ENCODE measurements around the gene LRRC71.
A peak's percentile ranks its signal among the peaks of the same experiment; 100 is the strongest.

Gene LRRC71

DNA sequence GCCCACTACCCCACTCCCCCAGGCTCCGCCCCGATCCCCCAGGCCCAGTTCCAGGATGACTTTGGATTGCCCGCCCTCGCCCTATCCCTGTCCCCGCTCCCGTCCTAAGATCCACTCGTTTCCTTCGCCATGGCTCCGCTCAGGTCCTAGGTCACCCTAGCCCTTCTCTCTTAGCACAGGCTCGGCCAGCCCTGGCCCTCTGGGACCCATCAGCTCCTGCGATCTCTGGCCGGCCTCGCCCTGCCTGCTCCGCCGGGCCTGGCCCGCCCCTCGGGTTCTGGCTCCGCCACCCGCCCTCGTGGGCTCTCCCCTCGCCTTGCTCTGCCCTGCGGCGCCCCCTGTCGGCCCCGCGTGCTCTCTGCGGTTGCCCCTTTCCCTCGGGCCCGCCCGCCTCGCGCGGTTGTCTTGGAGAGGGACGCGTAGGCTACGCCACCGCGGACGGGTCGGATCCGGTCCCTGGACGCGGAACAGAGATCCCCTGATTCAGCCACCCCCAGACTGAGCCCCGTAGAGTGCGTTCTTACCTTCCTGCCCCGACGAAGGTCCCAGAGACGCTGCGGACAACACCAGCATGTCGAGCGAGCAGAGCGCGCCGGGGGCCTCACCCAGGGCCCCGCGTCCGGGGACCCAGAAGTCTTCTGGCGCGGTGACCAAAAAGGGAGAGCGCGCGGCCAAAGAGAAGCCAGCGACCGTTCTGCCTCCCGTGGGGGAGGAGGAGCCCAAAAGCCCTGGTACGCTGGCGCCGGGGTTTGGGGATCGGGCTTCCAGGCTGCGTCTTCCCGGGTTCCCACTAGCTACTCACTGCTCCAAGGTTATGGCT is at the start of gene LRRC71:
LRRC71 (plus strand) TSS at position 400 of the 820 bp plus-strand sequence; CDS start at position 572, 172 bp downstream.
- DNase-seq = peak; percentile 43

DNA sequence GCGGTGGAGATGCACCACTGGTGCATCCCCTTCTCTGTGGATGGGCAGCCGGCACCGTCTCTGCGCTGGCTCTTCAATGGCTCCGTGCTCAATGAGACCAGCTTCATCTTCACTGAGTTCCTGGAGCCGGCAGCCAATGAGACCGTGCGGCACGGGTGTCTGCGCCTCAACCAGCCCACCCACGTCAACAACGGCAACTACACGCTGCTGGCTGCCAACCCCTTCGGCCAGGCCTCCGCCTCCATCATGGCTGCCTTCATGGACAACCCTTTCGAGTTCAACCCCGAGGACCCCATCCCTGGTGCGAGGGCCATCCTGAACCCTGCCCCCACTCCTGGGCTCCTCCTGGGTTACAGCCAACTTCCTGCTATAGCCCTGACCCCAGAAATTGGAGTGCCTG is 46.8 kb upstream of the LRRC71 start:
- DNase-seq = no peak

DNA sequence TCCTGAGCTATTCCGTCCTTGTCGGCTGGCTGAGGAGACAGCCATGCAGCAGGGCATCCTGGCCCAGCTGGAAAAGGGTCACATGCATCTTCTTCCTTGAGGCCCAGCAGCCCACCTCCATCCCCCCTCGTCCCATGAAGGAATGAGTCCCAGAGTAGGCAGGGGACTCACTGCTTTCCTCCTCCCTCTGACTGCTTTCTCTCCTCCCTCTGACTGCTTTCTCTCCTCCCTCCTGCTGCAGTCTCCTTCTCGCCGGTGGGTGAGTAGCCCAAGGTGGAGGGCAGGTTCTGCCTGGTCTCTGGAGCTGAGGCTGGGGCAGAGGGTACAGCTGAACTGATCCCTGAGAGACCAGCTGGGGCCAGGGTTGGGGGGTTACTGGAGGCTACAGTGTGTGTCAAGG is 46.3 kb upstream of the LRRC71 start:
- no peak for DNase-seq

DNA sequence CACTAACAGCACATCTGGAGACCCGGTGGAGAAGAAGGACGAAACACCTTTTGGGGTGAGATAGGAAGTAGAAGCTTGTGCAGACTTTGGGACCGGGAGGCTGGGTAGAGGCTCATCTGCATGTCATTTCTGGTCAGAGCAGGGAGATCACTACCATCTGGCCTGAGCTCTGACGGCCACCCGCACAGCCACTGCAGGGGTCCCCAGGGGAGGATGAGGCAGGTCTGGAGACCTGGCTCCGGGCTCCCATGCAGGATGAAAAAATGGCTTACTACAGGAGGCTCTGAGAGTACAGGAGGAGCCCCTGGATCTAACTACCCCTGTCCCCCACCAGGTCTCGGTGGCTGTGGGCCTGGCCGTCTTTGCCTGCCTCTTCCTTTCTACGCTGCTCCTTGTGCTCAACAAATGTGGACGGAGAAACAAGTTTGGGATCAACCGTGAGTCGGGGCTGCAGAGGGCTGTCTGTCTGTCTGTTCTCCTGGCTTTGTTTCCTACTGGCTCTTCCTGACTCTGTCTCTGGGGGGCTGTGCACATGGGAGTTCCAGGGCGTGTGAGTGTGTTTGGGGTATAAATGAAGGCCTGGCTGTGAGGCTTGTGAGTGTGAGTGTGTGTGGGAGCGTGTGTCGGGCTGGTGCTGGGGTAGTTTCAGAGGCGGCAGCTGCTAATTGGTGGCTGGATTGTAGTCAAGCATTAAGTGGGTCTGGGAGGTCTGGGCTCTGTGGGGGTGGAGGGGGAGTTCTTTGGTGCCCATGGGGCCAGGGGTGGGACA is 45.7 kb upstream of the LRRC71 start:
- no peak for DNase-seq

DNA sequence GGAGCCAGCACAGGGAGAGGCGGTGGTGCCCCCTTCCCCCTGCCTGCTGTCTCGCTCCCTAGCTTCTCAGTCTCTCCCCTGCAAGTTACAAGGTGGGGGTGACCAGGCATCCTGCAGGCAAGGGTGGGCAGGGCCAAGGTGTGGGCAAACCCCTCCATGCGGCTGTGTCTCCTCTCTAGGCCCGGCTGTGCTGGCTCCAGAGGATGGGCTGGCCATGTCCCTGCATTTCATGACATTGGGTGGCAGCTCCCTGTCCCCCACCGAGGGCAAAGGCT is 45.2 kb upstream of the LRRC71 start:
- no peak for DNase-seq

DNA sequence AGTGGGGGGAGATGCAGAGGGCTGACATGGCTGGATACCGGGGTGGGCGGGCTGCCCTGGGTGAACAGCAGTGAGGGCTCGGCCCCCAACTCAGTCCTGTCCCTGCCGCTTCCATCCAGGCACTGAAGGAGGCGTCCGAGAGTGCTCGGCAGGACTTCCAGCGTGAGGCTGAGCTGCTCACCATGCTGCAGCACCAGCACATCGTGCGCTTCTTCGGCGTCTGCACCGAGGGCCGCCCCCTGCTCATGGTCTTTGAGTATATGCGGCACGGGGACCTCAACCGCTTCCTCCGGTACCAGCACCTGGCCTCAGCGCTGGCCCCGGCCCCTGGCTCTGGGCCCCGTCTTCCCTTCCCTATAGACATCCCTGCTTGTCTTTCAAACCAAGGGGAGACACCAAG is 44.2 kb upstream of the LRRC71 start:
- no peak for DNase-seq

DNA sequence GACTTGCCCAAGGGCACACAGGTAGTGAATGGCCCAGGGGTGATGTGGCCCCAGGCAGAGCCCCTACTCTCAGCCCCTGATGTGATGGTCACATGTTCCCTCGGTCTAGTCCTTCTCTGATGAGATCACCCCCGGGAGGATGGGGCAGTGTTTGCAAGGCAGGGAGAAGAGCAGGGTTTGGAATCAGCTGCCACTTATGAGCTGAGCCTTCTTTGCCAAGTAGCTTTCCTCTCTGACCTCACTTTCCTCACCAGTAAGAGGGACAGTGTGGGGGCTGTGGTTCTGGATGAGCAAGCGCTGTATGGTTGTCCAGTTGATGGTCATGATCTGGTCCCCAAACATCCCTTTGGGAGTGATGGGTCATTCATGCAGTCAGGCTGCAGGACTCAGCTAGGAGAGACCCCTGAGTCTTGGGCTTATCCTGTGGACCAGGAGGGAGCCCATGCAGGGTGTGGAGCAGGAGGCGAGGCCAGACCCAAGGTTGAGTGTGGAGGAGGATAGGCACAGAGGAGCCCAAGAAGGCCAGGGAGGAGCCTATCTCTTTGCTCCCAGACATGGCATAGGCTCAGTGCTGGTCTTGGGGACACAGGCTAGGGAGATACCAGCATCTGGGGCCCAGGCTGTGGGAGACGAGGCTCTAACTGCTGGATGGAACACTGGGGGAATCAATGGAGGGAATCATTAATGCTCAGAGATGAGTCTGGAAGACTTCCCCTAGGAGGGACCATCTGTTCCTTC is 42.8 kb upstream of the LRRC71 start:
- no peak for DNase-seq

DNA sequence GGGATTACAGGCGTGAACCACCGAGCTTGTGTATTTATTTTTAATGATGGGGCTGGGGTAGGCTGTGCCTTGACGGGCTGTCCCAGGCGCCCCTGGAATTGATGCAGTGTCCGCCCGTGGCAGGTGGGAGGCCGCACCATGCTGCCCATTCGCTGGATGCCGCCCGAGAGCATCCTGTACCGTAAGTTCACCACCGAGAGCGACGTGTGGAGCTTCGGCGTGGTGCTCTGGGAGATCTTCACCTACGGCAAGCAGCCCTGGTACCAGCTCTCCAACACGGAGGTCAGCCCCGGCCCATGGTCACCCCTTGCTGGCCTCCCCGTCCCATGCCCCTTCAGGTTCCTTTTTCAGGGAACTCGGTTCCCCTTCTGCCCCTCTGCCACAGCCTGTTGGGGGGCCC is 40.6 kb upstream of the LRRC71 start:
- DNase-seq = no peak

DNA sequence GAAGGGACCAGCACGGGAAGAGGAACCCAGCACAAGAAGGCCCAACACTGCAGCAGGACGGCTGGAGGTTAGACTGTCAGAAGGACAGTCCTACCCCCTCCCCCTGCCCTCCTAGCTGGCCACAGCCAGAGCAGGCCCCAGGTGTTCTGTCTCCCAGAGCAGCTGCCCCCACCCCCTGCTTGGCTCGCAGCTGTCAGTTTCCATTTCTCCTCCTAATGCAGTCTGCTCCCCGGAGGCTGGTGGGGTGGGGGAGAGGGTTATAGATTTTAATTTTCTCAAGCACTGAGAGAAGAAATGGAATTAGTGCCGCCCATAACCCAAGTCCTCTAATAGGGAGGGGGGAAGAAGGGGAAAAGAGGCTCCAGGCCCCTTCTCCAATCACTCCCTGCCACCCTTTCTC is 40.0 kb upstream of the LRRC71 start:
- DNase-seq = no peak

DNA sequence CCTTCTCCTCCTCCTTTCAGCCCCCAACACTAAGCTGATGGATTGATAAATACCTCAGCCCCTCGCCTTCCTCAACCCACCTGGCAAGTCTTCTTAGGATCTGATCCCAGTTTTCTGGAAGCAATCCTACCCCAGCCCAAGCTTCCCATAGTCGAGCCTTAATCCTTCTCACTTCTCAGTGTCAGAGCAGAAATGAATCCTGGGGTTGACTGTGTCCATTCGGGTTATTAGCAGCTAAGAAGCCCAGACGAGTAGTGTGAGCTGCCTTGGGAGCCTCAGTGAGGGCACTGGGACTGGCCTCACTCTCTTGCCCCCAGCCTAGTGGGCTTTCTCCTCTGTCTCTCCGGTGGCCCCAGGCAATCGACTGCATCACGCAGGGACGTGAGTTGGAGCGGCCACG is 39.3 kb upstream of the LRRC71 start:
- no peak for DNase-seq

DNA sequence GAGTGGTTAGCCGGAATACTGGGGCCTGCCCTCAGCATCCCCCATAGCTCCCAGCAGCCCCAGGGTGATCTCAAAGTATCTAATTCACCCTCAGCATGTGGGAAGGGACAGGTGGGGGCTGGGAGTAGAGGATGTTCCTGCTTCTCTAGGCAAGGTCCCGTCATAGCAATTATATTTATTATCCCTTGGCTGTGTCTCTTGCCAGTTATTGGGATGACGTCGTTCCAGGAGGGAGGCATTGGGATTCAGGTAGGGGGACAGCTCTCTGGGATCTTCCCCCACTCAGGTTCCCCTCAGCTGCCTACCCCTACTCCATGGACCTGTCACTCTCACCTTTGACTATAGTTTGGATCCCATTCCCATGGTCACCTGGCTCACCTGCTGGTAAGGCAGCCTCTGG is 38.8 kb upstream of the LRRC71 start:
- no peak for DNase-seq

DNA sequence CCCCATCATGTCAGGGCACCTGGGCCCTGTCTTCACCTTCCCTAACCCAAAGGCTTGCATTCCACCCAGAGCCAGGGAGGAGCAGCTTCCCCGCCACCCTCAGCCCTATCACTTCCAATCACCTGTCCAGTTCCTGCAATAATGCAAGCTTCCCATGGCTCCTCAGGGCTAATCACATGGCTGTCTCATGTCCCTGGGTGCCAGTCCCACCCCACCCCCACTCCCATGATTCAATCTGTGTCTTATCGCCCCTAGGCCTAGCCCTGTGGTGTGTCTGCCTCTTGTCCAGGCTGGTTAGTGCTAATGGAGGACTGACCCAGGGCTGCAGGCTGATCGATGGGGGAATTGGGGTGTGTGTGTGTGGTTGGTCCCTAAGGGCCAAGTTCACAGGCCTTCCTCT is 37.9 kb upstream of the LRRC71 start:
- DNase-seq = no peak

DNA sequence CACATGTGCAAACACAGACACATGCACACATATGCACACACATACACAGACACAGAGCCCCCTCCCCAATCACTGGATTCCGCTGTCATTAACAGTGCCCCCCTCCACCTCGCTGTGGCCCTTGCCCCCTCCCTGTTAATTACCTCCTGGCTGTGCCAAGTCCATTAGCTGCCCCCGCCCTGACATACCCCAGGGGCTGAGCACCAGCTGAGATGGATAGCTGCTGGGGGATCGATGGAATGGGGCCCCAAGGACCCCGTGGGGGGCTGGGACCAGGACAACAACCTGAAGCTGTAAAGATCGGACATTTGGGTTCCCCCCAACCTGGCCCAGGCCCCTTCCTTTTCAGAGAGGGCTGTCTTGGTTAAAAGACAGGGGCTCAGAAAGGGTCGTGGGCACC is 36.5 kb upstream of the LRRC71 start:
- no peak for DNase-seq

DNA sequence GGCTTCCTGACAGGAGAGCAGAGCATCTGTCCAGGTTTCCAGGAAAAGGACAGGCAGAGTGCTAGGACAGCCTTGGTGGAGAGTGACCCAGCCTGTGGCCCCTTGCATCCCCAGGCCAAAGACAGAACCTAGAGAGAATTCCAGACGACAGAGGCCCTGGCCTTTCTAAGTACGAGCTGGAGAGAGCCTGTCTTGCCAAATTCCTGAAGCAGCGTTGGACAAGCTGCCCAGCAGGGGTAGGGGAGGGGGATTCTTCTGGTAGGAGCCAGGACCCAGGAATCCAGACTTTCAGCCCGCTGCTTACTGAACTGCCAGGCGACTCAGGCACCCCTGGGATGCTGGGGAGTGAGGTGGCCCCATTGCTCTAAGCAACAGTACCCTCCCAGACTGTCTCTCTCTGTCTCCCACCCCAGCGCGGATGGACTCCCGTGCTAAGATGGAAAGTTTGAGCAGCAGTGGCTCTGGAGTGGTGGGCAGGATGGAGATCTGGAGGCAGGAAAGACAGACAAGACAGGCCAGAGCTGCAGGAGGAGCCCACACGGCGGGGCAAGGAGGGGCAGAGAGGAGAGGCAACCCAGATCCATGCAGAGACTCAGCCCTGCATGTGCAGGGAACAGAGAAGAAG is 35.8 kb upstream of the LRRC71 start:
- DNase-seq = no peak

DNA sequence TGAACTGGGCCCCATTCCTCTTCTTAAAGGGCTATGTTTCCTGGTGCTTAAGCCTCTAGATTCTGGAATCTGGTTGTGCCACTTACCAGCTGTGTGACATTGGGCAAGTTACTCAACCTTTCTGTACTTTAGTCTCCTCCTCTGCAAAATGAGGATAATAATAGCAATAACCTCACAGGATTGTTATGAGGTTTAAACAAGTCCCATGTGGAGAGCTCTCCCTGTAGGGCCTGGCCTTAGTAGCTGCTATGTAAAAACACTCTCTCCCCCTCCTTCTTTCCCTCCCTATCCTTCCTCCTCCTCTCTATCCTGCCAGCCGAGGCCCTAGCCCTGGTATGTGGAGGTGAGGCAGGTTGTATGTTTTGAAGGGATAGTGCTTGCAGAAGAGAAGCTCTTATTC is 35.1 kb upstream of the LRRC71 start:
- DNase-seq = no peak

DNA sequence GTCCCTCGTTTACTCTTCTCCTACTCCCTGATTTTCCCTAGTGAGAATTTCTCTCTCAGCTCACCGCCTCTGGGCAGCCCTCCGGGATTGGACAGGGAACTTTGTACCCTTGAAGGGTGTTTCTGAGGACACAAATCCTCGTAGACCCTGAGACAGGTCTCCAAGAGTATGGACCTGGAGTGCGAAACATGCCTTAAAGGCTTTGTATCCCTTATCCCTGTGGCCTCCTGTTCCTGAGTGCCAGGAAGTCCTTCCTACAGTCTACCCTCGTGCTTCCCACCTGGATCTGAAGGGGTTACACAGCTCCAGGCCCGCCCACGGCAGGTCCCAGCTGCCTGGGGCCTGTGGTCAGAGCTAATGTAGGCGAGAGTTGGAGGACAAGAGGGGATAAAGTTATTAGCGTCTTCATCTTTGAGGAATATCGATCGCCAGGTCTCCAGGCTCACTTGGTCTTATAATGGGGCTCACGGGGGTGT is 34.5 kb upstream of the LRRC71 start:
- DNase-seq = no peak

DNA sequence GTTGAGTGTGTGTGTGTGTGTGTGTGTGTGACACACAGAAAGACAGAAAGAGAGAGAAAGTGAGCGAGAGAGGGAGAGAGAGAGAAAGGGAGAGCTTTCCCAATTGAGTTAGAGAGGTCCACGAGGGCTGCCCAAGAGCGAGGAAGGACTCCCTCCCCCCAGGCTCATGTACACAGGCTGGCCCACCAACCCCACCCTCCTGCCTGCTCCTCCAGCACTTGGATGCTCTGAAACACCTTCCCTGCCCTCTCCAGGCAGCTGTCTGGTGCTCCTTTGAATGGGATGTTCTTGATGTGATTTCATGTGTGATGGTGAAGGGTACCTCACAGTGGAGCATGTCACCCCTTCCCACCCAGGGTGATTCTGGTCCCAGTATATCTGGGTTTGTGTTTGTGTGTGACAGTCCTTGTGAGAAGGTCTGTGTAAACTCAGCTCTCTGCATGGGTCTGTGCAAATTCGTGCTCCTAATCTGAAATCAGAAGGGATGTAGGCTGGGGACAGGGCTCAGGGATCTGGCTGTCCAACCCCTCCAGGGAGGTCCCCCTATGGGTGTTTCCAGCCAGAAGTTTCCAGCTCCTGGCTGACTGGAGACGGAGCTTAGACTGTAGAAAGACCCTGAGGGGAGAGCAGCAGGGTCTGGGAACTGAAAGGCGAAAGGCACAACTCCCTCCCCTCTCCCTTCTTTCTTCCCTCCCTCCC is 33.7 kb upstream of the LRRC71 start:
- DNase-seq = no peak

DNA sequence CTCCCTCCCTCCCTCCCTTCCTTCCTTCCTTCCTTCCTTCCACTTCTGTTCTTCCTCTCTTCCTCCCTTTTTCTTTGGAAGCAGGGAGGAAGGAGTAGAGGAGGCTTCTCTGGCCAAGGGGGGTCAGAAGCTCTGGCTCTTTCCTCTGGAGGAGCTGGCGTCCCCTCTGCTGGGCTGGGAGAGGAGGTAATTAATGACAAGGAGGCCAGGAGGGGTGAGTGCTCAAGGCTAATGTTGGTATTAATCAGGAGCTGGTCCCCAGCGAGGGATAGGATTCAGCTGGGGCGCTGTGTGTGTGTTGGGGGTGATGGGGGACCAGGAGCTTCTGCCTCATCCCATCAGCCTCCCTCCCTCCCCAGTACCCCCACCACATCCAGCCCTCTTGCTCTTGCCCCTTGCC is 33.1 kb upstream of the LRRC71 start:
- no peak for DNase-seq

DNA sequence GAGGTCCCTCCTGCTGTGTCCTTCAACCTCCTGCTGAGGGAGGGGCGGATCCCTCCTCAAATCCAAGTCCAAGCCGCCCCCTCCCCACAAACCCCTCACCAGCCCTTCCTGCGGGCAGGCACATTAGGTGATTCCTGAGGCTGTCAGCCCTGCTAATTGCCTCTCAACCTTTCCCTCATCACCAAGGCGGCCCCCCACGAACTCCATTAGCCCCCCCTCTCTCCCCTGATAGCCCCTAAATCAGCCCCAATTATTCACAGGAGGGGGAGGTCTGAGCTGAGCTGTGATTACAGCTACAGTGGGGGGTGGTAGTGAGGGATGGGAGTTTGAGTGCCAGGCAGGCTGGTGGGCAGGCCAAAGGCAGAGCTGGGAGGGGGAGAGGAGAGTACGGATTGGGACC is 32.7 kb upstream of the LRRC71 start:
- no peak for DNase-seq

DNA sequence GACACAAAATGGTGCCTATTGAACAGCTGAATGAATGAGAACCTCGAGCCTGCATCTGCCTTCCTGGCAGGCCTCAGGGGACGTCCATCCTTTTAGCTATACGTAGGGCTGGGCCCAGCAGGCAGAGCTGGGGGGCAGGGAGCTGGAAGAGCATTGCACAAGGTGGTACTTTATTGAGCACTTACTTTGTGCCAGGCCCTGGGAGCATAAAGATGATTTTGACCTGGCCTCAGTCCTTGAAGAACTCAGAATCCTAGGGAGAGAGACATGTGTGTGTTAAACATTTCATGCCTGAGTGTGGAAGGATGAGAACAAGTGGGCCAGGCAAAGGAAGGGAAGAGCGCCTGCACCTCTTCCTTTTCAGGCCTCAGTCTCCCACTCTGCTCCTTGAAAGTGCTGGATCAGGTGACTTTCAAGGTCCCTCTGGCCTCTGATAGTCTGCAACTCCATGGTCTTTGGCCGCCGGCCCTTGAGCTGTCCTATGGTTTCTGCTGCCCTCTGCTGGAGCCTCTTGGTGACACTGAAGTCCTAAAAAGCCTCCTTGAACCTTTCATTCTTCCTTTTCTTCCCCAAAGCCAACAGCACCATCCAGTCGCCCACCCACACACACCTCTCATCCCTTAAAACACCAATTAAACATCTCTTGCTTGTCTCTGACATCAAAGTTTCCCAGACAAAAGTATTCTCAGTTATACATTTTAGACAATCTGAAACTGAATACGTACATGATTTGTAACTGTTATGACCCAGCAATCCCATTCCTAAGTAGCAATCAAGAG is 30.4 kb upstream of the LRRC71 start:
- DNase-seq = peak; percentile 19

DNA sequence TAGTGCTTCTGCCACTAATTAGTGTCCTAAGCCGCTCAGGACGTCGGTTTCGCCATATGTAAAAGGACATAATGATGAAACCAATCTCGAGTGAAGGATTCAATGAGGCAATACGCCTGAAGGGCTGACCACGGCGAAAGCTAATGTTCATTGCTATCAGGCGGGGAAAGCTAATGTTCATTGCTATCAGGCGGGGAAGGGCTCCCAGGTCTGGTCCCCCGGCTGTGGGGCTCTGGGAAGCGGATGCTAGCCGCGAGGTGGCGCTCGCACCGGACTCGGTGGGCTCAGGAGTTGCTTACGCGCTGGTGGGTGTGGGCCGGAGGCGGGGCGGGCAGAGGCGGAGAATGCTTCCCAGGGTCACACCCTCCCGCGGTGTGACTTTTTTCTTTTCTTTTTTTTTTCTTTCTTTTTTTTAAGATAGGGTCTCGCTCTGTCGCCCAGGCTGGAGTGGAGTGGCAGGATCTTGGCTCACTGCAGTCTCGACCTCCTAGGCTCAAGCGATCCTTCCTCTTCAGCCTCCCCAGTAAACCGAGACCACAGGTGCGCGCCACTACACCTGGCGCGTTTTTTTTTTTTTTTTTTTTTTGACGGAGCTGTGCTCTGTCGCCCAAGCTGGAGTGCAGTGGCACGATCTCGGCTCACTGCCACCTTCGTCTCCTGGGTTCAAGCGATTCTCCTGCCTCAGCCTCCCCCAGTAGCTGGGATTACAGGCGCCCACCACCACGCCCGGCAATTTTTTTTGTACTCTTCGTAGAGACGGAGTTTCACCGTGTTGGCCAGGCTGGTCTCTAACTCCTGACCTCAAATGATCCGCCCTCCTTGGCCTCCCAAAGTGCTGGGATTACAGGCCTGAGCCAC is 28.0 kb upstream of the LRRC71 start:
- peak; percentile 76 for DNase-seq
